ENCODE results near the gene FLACC1.

GRCh38 chr2:201261906-201262305, 95.2 kb downstream of the FLACC1 start:
- TF ChIP-seq EZH2 (IDR thresholded peaks at IDR 0.05) (no peak), FOXP2 (optimal IDR thresholded peaks at IDR 0.05; ENCODE audit: control extremely low read depth, extremely low read length, insufficient read depth) (no peak)
